Measurements from ENCODE around the gene HSPA2. TPM values are rescaled to one million over a fixed set of nuclear protein-coding genes. Genes with fewer than 3 reads are reported as not detected.

The HSPA2 gene
- polyA plus RNA-seq, 1 of the 3 experiments (the other 2 are of a cell fraction): 20.8 TPM

GRCh38 chr14:64572386-64573104, 32.0 kb downstream of the HSPA2 start (continued):
- TF ChIP-seq CTCF (IDR thresholded peaks at IDR 0.05) (no peak), YY1 (IDR thresholded peaks at IDR 0.05; ENCODE audit: low read depth) (no peak), TAF1 (IDR thresholded peaks at IDR 0.05; ENCODE audit: borderline replicate concordance, low read depth, low read length) (no peak), EP300 (IDR thresholded peaks at IDR 0.05; ENCODE audit: borderline replicate concordance in 1 of 2, low read depth in 1 of 2, low read length in 1 of 2) (no peak), FOXJ3 (CRISPR knock-in tag; IDR thresholded peaks at IDR 0.05) (no peak), REST (IDR thresholded peaks at IDR 0.05; ENCODE audit: low read depth, low read length) (no peak), IRF3 (IDR thresholded peaks at IDR 0.05; ENCODE audit: low read depth, low read length) (no peak)

- no peak overlapping the region for H3K9ac ChIP-seq
- ChIA-PET CTCF (interaction anchor here (0.8 kb wide), 1 partner anchor 63 kb away, joined by 4 read pairs; no protein-coding TSS in a partner anchor), POLR2A (no interaction called here)
- no peaks in the 10 kb centered on the region for H3K36me3 ChIP-seq (replicated peaks in 1 of 2; ENCODE audit: control insufficient read depth in 1 of 2, insufficient read depth in 2 of 2, low read length in 1 of 2)
- no peak overlapping the region for H3K4me3 ChIP-seq (ENCODE audit: low read depth in 2 of 2, low read length in 1 of 2)
- H3K9me2 ChIP-seq: no peaks in the 10 kb centered on the region
- no peak for DNase-seq
- no peak overlapping the region for H2AFZ ChIP-seq (ENCODE audit: low read depth)
- H4K20me1 ChIP-seq (ENCODE audit: insufficient read depth): no peaks in the 10 kb centered on the region
- H3K79me2 ChIP-seq (ENCODE audit: insufficient read depth): no peaks in the 10 kb centered on the region
- TF ChIP-seq PBX3 (IDR thresholded peaks at IDR 0.05): no peak
- no peak for TF ChIP-seq TCF12 (IDR thresholded peaks at IDR 0.05)
- no peak for TF ChIP-seq CTCF (IDR thresholded peaks at IDR 0.05)
- TF ChIP-seq IRF3 (IDR thresholded peaks at IDR 0.05; ENCODE audit: low read depth, low read length): no peak
- no peak for TF ChIP-seq SMC3 (IDR thresholded peaks at IDR 0.05; ENCODE audit: low read depth, low read length)
- no peak for TF ChIP-seq MEF2A (IDR thresholded peaks at IDR 0.05; ENCODE audit: borderline replicate concordance, low read depth)
- TF ChIP-seq ZBTB33 (IDR thresholded peaks at IDR 0.05; ENCODE audit: borderline replicate concordance, low read depth): no peak
- TF ChIP-seq TAF1 (IDR thresholded peaks at IDR 0.05; ENCODE audit: borderline replicate concordance, low read depth, low read length): no peak
- no peak for TF ChIP-seq EZH2phosphoT487 (IDR thresholded peaks at IDR 0.05; ENCODE audit: borderline replicate concordance, low read depth)
- no peak for TF ChIP-seq NRF1 (IDR thresholded peaks at IDR 0.05; ENCODE audit: low read depth, low read length)
- no peak for TF ChIP-seq NFIC (IDR thresholded peaks at IDR 0.05; ENCODE audit: borderline replicate concordance)
- no peak overlapping the region for H3K27ac ChIP-seq (ENCODE audit: low read depth in 2 of 2, low read length in 1 of 2)
- no peaks in the 10 kb centered on the region for H3K9me3 ChIP-seq
- no peak overlapping the region for H3K4me2 ChIP-seq
- no peaks in the 10 kb centered on the region for H3K27me3 ChIP-seq (ENCODE audit: insufficient read depth)
- H3K4me1 ChIP-seq (ENCODE audit: control insufficient read depth in 1 of 2, insufficient read depth in 2 of 2, low read depth in 1 of 2, low read length in 1 of 2): peaks cover 2 to 6% of the 10 kb centered on the region in 2 experiments; a peak in 2 of 4 replicates
- H3F3A ChIP-seq (replicated peaks; ENCODE audit: insufficient read depth): no peaks in the 10 kb centered on the region
- WGBS (ENCODE audit: low lambda C conversion rate): 94% methylated on average over 3 of the region's 3 CpGs
These were observed 32.6 kb downstream of the HSPA2 start for GRCh38 chr14:64573109-64573508.
